ENCODE results near the gene SLC32A1. TPM values are rescaled to one million over a fixed set of nuclear protein-coding genes. Genes with fewer than 3 reads are reported as not detected.

The SLC32A1 gene
- total RNA-seq, 2 donors from 2014 or later = not detected

DNA sequence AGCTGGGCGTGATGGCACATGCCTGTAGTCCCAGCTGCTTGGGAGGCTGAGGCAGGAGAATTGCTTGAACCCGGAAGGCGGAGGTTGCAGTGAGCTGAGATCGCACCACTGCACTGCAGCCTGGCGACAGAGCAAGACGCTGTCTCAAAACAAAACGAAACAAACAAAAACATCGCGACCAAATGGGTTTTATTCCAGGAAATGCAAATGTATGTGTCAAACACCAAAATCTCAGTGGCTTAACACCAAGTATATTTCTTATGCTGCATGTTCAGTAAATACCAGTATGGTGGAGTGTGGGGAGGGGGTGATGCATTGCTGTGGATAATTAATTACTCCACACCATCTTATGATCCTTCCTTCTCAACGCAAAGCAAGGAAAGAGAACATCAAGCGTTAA, 52.1 kb downstream of the SLC32A1 start:
- no peak for DNase-seq (ENCODE audit: low spot score)

More for the DNA sequence above, 52.1 kb downstream of the SLC32A1 start:
- TF ChIP-seq, protein P1, sequence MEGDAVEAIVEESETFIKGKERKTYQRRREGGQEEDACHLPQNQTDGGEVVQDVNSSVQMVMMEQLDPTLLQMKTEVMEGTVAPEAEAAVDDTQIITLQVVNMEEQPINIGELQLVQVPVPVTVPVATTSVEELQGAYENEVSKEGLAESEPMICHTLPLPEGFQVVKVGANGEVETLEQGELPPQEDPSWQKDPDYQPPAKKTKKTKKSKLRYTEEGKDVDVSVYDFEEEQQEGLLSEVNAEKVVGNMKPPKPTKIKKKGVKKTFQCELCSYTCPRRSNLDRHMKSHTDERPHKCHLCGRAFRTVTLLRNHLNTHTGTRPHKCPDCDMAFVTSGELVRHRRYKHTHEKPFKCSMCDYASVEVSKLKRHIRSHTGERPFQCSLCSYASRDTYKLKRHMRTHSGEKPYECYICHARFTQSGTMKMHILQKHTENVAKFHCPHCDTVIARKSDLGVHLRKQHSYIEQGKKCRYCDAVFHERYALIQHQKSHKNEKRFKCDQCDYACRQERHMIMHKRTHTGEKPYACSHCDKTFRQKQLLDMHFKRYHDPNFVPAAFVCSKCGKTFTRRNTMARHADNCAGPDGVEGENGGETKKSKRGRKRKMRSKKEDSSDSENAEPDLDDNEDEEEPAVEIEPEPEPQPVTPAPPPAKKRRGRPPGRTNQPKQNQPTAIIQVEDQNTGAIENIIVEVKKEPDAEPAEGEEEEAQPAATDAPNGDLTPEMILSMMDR (IDR thresholded peaks at IDR 0.05) = no peak
- Histone ChIP-seq H3K27ac (no peak overlapping the region), H3K4me1 (peaks cover 0 to 7% of the 10 kb centered on the region in 2 donors), H3K9me3 (peaks cover 0 to 4% of the 10 kb centered on the region in 2 donors), H3K36me3 (peaks cover 22% of the 10 kb centered on the region), H3K27me3 (no peaks in the 10 kb centered on the region), H3K4me3 (no peak overlapping the region)

Other genes with a start within 250 kb of the SLC32A1 start
- not detected for gene ADIG, start 143.3 kb upstream of the SLC32A1 start, total RNA-seq
- gene ARHGAP40, start 122.7 kb upstream of the SLC32A1 start, total RNA-seq = not detected
- gene ACTR5, start 24.0 kb downstream of the SLC32A1 start, total RNA-seq = 1 to 10 TPM; 2.8 to 5.6 TPM
- gene PPP1R16B, start 81.2 kb downstream of the SLC32A1 start, total RNA-seq = 1 to 10 TPM in 1 of 2 donors, under 1 TPM in 1; 0.96 to 6.6 TPM
- 1 to 10 TPM; 1.1 to 2.2 TPM for gene FAM83D, start 201.9 kb downstream of the SLC32A1 start, total RNA-seq
- gene DHX35, start 237.9 kb downstream of the SLC32A1 start, total RNA-seq = 10 to 100 TPM; 15.2 to 41.0 TPM

Measured in right atrium auricular region (tissue), 2 donors.